A549 (cell line): ENCODE measurements around the gene TMEM9. TPM values are rescaled to one million over a fixed set of nuclear protein-coding genes. Genes with fewer than 3 reads are reported as not detected.

Source experiments
- ATAC-seq, 2 experiments: fragments of 200-7000 bp in 1 of 2; fragments of >200 bp in 1 of 2; cut with Nextera tagmentation in 1 of 2; cut with Tn5 transposase in 1 of 2; 3 replicates each; pipeline versions ENCODE4 v1.8.0 to v1.9.1; 2018 to 2020; ENCODE audit warnings: mild to moderate bottlenecking in 1 of 2, moderate library complexity in 1 of 2
- CTCF ChIA-PET: fragments of 300-600 bp; sonication (Branson Sonifier 250); formaldehyde crosslinking; extraction: SDS; loops from one replicate; lab custom pipeline; 2021; ENCODE audit warnings: antibody characterized with exemption, inconsistent platforms; lab: Yijun Ruan, JAX
- POLR2A ChIA-PET: fragments of 350-600 bp; formaldehyde crosslinking; extraction: SDS; loops from one replicate; lab custom pipeline; 2021; ENCODE audit warnings: antibody characterized with exemption, inconsistent platforms; lab: Yijun Ruan, JAX
- DNase-seq, 2 experiments: peaks; one replicate each; pipeline versions ENCODE4 v3.0.0 to v3.0.0-alpha.2; 2011 to 2016; ENCODE audit warnings: low read depth in 1 of 2, low spot score in 1 of 2
- FAIRE-seq: peaks from 2 replicates; lab custom pipeline; 2011; peaks lifted over from hg19 to GRCh38; lab: Jason Lieb, UNC
- H3K27ac ChIP-seq, 2 experiments: fragments of >200 bp; sonication (Bioruptor Twin); formaldehyde crosslinking; 3 replicates each; pipeline ENCODE4 v1.5.1; 2016 to 2017
- H3K4me1 ChIP-seq: fragments of >200 bp; sonication (Bioruptor Twin); formaldehyde crosslinking; 3 replicates; pipeline ENCODE4 v1.6.1; 2016
- H3K4me2 ChIP-seq: fragments of >200 bp; sonication (Bioruptor Twin); formaldehyde crosslinking; 3 replicates; pipeline ENCODE4 v1.6.1; 2016
- H3K4me3 ChIP-seq: fragments of >200 bp; sonication (Bioruptor Twin); formaldehyde crosslinking; 3 replicates; pipeline ENCODE4 v1.5.1; 2016
- H3K9me3 ChIP-seq: fragments of >200 bp; sonication (Bioruptor Twin); formaldehyde crosslinking; 3 replicates; pipeline ENCODE4 v1.6.1; 2016
- CHD4 ChIP-seq: fragments of 200-600 bp; sonication (generic); IDR thresholded peaks from 2 replicates; pipeline ENCODE4 v1.6.1; 2016; ENCODE audit warnings: antibody characterized with exemption, mild to moderate bottlenecking, borderline replicate concordance
- EHF ChIP-seq: fragments of 250-450 bp; sonication (Bioruptor Pico); IDR thresholded peaks from 2 replicates; pipeline ENCODE4 v1.5.0; 2020; ENCODE audit warnings: mild to moderate bottlenecking
- HDAC2 ChIP-seq: fragments of 200-600 bp; sonication (generic); IDR thresholded peaks from 2 replicates; pipeline ENCODE4 v1.6.1; 2016
- HOXB13 ChIP-seq: fragments of 250-450 bp; sonication (Bioruptor Pico); IDR thresholded peaks from 2 replicates; pipeline ENCODE4 v1.5.0; 2020; ENCODE audit warnings: low read depth, mild to moderate bottlenecking, moderate library complexity
- JUN ChIP-seq, 2 experiments: fragments of >200 bp; sonication (Bioruptor Twin); formaldehyde crosslinking; IDR thresholded peaks; 2 replicates in 1 of 2; 3 replicates in 1 of 2; pipeline ENCODE4 v1.6.1; 2016 to 2017
- NPAS2 ChIP-seq: fragments of 250-450 bp; sonication (Bioruptor Pico); IDR thresholded peaks from 2 replicates; pipeline ENCODE4 v1.8.0; 2022; ENCODE audit warnings: mild to moderate bottlenecking, moderate library complexity, borderline replicate concordance
- RARB ChIP-seq: fragments of 250-450 bp; sonication (Bioruptor Pico); IDR thresholded peaks from 2 replicates; pipeline ENCODE4 v1.8.0; 2021; ENCODE audit warnings: mild to moderate bottlenecking, moderate library complexity
- REST ChIP-seq: fragments of 200-600 bp; sonication (generic); IDR thresholded peaks from 2 replicates; pipeline ENCODE4 v1.6.1; 2016; ENCODE audit warnings: antibody characterized with exemption, mild to moderate bottlenecking, moderate library complexity
- RFX5 ChIP-seq: fragments of 450-650 bp; IDR thresholded peaks from 2 replicates; pipeline ENCODE4 v1.7.1; 2014; ENCODE audit warnings: antibody characterized with exemption, mild to moderate bottlenecking, moderate library complexity
- RNF2 ChIP-seq: fragments of 200-600 bp; sonication (generic); IDR thresholded peaks from 2 replicates; pipeline ENCODE4 v1.6.1; 2016; ENCODE audit warnings: low read depth, mild to moderate bottlenecking, antibody characterized with exemption, moderate library complexity, borderline replicate concordance
- SMC3 ChIP-seq: fragments of >200 bp; sonication (Bioruptor Twin); formaldehyde crosslinking; IDR thresholded peaks from 3 replicates; pipeline ENCODE4 v1.6.1; 2018; ENCODE audit warnings: inconsistent platforms
- whole genome bisulfite sequencing: methylation state at CpG from one replicate; pipeline ENCODE4 v1.1.6; 2017; ENCODE audit errors: missing lambda C conversion rate; 5-methylcytosine and 5-hydroxymethylcytosine counted together
- polyA plus RNA-seq, 4 experiments: library from polyadenylated mRNA; depleted of rRNA in 3 of 4; stranded (reverse); fragments of >200 nt; fragmentation: RNase III in 1 of 4; extraction: RNeasy Plus Mini Kit Qiagen cat#74134 plus additional on column Dnase treatment in 1 of 4; gene quantifications; 2 replicates in 3 of 4; 3 replicates in 1 of 4; pipeline ENCODE4 v1.2.3, GENCODE V29; 2011 to 2017
- TF ChIP-seq, protein P1 (sequence below): IDR thresholded peaks from 2 replicates; pipeline ENCODE4 v1.6.1; 2012
- TF ChIP-seq, protein P2 (sequence below): IDR thresholded peaks from 2 replicates; pipeline ENCODE4 v1.6.1; 2012; ENCODE audit warnings: low read depth, borderline replicate concordance

TMEM9 gene
- polyA plus RNA-seq, 2 of the 4 experiments (the other 2 are of a cell fraction) = 86.8 to 97.0 TPM

DNA sequence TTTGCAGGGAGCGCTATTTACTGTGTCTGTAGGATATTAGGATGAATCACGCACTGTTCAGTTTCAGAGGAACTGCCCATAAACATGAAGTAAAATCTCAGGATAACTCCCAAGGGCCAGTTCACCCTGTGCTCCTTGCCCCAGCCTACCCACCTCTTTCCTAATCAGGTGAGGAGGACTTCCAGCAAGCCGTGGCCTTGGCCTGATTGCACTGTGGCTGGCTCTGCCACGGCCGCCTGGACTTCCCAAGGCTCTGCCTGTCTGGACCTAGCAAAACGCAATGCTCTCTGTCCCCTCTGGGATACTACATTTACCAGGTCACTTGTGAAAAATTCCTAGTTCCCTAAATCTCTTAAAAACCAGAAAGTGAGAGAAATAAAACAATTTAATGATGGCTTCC is 19.9 kb downstream of the TMEM9 start (continued):
- TF ChIP-seq REST = no peak
- no peak for TF ChIP-seq HOXB13 (CRISPR knock-in tag)
- no peak for TF ChIP-seq RNF2
- TF ChIP-seq EHF (CRISPR knock-in tag) = no peak
- no peak for TF ChIP-seq JUN (IDR thresholded peaks at IDR 0.05)

GRCh38 chr1:201131398-201131797 is 22.9 kb downstream of the TMEM9 start:
- WGBS = 66% methylated on average over 4 of the region's 4 CpGs
- TF ChIP-seq SMC3 (no peak), HDAC2 (no peak)

GRCh38 chr1:201128962-201129361 is 25.3 kb downstream of the TMEM9 start:
- Histone ChIP-seq H3K4me3 (no peak overlapping the region), H3K4me1 (peaks cover 16% of the 10 kb centered on the region; the same call in 2 of the 3 replicates), H3K27ac (no peak overlapping the region), H3K4me2 (no peak overlapping the region), H3K9me3 (no peaks in the 10 kb centered on the region)
- no peak for TF ChIP-seq NPAS2
- 81% methylated on average over 10 of the region's 13 CpGs for WGBS
- ChIA-PET CTCF (interaction anchor here (1.0 to 1.9 kb wide), 3 partner anchors 12 to 43 kb away, joined by 4 to 6 read pairs (median 5); no protein-coding TSS in a partner anchor), POLR2A (no interaction called here)
- DNase-seq (no peak), ATAC-seq (no peak), FAIRE-seq (no peak)

More at GRCh38 chr1:201131398-201131797, 22.9 kb downstream of the TMEM9 start:
- no peak overlapping the region for H3K27ac ChIP-seq
- DNase-seq (no peak), ATAC-seq (no peak), FAIRE-seq (no peak)
- H3K9me3 ChIP-seq = no peaks in the 10 kb centered on the region
- no peak overlapping the region for H3K4me2 ChIP-seq
- H3K4me3 ChIP-seq = no peak overlapping the region
- ChIA-PET CTCF (interaction anchor here (2.4 kb wide), 1 partner anchor 12 kb away, joined by 7 read pairs; no protein-coding TSS in a partner anchor), POLR2A (no interaction called here)
- peaks cover 12% of the 10 kb centered on the region; the same call in 2 of the 3 replicates for H3K4me1 ChIP-seq

DNA sequence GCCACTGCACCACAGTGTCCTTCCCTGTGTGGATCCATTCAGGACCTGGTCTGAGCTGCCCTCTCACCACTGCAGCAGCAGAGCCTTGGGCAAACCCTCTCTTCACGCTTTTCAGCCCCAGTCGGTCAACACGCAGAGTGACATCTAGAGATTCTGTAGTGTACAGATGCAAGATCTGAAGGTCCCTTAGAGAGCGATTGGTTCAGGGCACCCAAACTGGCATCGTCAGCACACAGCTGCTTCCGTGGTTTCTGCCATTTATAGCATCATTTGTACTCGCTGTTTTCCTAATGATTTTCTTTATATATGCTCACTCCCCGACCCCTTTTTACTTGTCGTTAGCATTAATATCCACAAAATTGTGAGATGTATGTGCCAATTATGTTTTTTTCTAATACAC is 25.8 kb downstream of the TMEM9 start:
- H3K4me2 ChIP-seq = no peak overlapping the region
- H3K27ac ChIP-seq = no peak overlapping the region
- ATAC-seq (no peak), FAIRE-seq (no peak), DNase-seq (no peak)
- no peaks in the 10 kb centered on the region for H3K9me3 ChIP-seq
- TF ChIP-seq RARB (CRISPR knock-in tag) (no peak), CHD4 (no peak), RFX5 (no peak), RNF2 (no peak)
- TF ChIP-seq, protein P1, sequence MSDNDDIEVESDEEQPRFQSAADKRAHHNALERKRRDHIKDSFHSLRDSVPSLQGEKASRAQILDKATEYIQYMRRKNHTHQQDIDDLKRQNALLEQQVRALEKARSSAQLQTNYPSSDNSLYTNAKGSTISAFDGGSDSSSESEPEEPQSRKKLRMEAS = no peak
- TF ChIP-seq, protein P2, sequence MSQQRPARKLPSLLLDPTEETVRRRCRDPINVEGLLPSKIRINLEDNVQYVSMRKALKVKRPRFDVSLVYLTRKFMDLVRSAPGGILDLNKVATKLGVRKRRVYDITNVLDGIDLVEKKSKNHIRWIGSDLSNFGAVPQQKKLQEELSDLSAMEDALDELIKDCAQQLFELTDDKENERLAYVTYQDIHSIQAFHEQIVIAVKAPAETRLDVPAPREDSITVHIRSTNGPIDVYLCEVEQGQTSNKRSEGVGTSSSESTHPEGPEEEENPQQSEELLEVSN = no peak
- WGBS = 93% methylated on average over 9 of the region's 9 CpGs
- POLR2A ChIA-PET = no interaction called here
- H3K4me1 ChIP-seq = peaks cover 19% of the 10 kb centered on the region; the same call in 2 of the 3 replicates
- no peak overlapping the region for H3K4me3 ChIP-seq
- CTCF ChIA-PET = interaction anchor here (0.8 to 1.9 kb wide), 4 partner anchors 9 to 43 kb away, joined by 3 to 6 read pairs (median 4); no protein-coding TSS in a partner anchor
